Amygdala (tissue), 56 donors: ENCODE results near the gene LRBA.
A peak's percentile ranks its signal among the peaks of the same experiment; 100 is the strongest.
"Not testable (repeated sequence)": the region's sequence is repeated elsewhere in the genome, so short reads cannot be mapped to it uniquely, and the experiment has no call there.

ENCODE experiments used
- DNase-seq, 56 donors: peaks; one replicate each; lab custom pipeline; 2025; lab: John Stamatoyannopoulos, UW

Gene LRBA

GRCh38 chr4:151021637-151022334 lies 6.7 kb upstream of the LRBA start:
- DNase-seq: no peak

GRCh38 chr4:151015459-151016347 lies 619 bp upstream of the LRBA start:
- peak; percentile 7 to 84 (median 66) for DNase-seq

- DNase-seq: no peak
Observed at GRCh38 chr4:151013944-151014343, 1.1 kb downstream of the LRBA start.

GRCh38 chr4:151013491-151013890 lies 1.6 kb downstream of the LRBA start:
- DNase-seq: no peak

- DNase-seq: no peak
Observed at GRCh38 chr4:151012820-151013219, 2.3 kb downstream of the LRBA start.

- no peak for DNase-seq
Observed at GRCh38 chr4:151012376-151012775, 2.7 kb downstream of the LRBA start.

GRCh38 chr4:151004222-151004621 lies 10.9 kb downstream of the LRBA start:
- DNase-seq: no peak

- DNase-seq: no peak
Observed at GRCh38 chr4:151000747-151001429, 14.2 kb downstream of the LRBA start.

GRCh38 chr4:150999086-150999485 lies 16.0 kb downstream of the LRBA start:
- no peak for DNase-seq

GRCh38 chr4:150997141-150997540 lies 17.9 kb downstream of the LRBA start:
- no peak for DNase-seq

GRCh38 chr4:150994721-150995120 lies 20.4 kb downstream of the LRBA start:
- no peak for DNase-seq

- not testable (repeated sequence) for DNase-seq
Observed at GRCh38 chr4:150993577-150993976, 21.5 kb downstream of the LRBA start.

GRCh38 chr4:150990993-150991392 lies 24.1 kb downstream of the LRBA start:
- no peak for DNase-seq

GRCh38 chr4:150990250-150990649 lies 24.8 kb downstream of the LRBA start:
- DNase-seq: no peak

- DNase-seq: no peak
Observed at GRCh38 chr4:150988238-150988637, 26.8 kb downstream of the LRBA start.

- DNase-seq: no peak
Observed at GRCh38 chr4:150987204-150987603, 27.9 kb downstream of the LRBA start.

- no peak for DNase-seq
Observed at GRCh38 chr4:150986085-150986484, 29.0 kb downstream of the LRBA start.

GRCh38 chr4:150983851-150984250 lies 31.2 kb downstream of the LRBA start:
- DNase-seq: no peak

GRCh38 chr4:150982557-150983233 lies 32.4 kb downstream of the LRBA start:
- no peak for DNase-seq

GRCh38 chr4:150978738-150979575 lies 36.1 kb downstream of the LRBA start:
- no peak for DNase-seq
